ENCODE results near the gene TRIO. TPM values are rescaled to one million over a fixed set of nuclear protein-coding genes. Genes with fewer than 3 reads are reported as not detected.

The TRIO gene
- total and polyA plus RNA-seq, 2 of the 8 experiments (the other 6 are each of a cell fraction or from before 2014, with no cell fraction given): 35.1 to 69.1 TPM

DNA sequence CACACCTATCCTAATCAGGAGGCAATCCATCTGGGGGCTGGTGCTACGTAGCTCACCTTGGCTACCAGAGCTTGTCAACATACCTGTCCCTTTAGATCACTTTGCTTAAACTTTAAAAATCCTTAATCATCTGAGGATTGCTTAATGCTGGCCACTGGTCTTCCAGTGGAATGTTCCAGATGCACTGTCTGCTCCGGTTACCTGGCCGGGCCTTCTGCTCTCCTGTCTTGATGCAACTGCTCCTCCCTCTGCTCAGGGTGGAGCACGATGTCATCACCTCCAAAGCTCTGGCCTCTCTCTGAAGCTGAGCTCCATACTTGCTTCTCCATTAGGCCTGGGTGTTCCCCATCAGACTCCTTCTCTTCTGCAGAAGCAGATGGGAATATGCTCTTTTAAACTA, 331.9 kb downstream of the TRIO start:
- no peak overlapping the region for H3K56ac ChIP-seq (replicated peaks; ENCODE audit: insufficient read length, low read depth, low read length)
- H4K5ac ChIP-seq (ENCODE audit: insufficient read length, low read depth, low read length): no peak overlapping the region
- peaks cover 0 to 2% (median 0%) of the 10 kb centered on the region in 4 experiments; a peak in 1 of 7 replicates for H3K27me3 ChIP-seq (replicated peaks in 1 of 4; ENCODE audit: control insufficient read depth in 3 of 4, extremely low read depth in 1 of 4, insufficient read depth in 3 of 4, low read length in 3 of 4)
- no peak overlapping the region for H4K8ac ChIP-seq (ENCODE audit: extremely low read depth, insufficient read depth, low read length)
- TF ChIP-seq PHF8 (conservative IDR thresholded peaks at IDR 0.05; ENCODE audit: low read depth, low read length) (no peak), TEAD4 (IDR thresholded peaks at IDR 0.05; ENCODE audit: low read depth, low read length) (no peak), SRF (IDR thresholded peaks at IDR 0.05; ENCODE audit: low read depth, low read length) (no peak), BCL11A (IDR thresholded peaks at IDR 0.05; ENCODE audit: low read depth in 2 of 2, low read length in 2 of 2) (no peak), CEBPB (IDR thresholded peaks at IDR 0.05; ENCODE audit: low read depth, low read length) (no peak), HDAC2 (IDR thresholded peaks at IDR 0.05; ENCODE audit: borderline replicate concordance in 1 of 2, low read depth in 2 of 2, low read length in 2 of 2) (no peak), TAF1 (IDR thresholded peaks at IDR 0.05; ENCODE audit: low read depth, low read length) (no peak), SP4 (IDR thresholded peaks at IDR 0.05; ENCODE audit: low read length) (no peak), GTF2F1 (IDR thresholded peaks at IDR 0.05; ENCODE audit: borderline replicate concordance, low read depth, low read length) (no peak), RBBP5 (IDR thresholded peaks at IDR 0.05; ENCODE audit: borderline replicate concordance, low read depth, low read length) (no peak), RXRA (IDR thresholded peaks at IDR 0.05; ENCODE audit: insufficient read depth, low read depth, low read length) (no peak)
- TF ChIP-seq, protein P1, sequence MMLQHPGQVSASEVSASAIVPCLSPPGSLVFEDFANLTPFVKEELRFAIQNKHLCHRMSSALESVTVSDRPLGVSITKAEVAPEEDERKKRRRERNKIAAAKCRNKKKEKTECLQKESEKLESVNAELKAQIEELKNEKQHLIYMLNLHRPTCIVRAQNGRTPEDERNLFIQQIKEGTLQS (IDR thresholded peaks at IDR 0.05; ENCODE audit: insufficient read depth, low read depth, low read length): no peak
- H3K9ac ChIP-seq (replicated peaks in 1 of 4; ENCODE audit: extremely low read depth in 1 of 4, low read depth in 3 of 4, low read length in 3 of 4): no peak overlapping the region
- H3K23ac ChIP-seq (ENCODE audit: insufficient read length): no peak overlapping the region
- H3K4me2 ChIP-seq (ENCODE audit: insufficient read depth in 1 of 2, low read depth in 2 of 2, low read length in 2 of 2): no peak overlapping the region
- H2BK120ac ChIP-seq (replicated peaks; ENCODE audit: low read depth, low read length): no peak overlapping the region
- no peak overlapping the region for H3K4ac ChIP-seq (replicated peaks; ENCODE audit: insufficient read length, low read depth, low read length)
- no peak overlapping the region for H3K27ac ChIP-seq (ENCODE audit: low read depth, low read length)
- no peak overlapping the region for H4K91ac ChIP-seq (replicated peaks; ENCODE audit: insufficient read length, low read length)
- no peaks in the 10 kb centered on the region for H3K79me1 ChIP-seq (ENCODE audit: low read depth, low read length)
- ChIA-PET CTCF (ENCODE audit: partially characterized antibody) (interaction anchor here (0.9 to 2.6 kb wide), 6 partner anchors 30 to 173 kb away, joined by 3 to 9 read pairs (median 4); no protein-coding TSS in a partner anchor), POLR2A (ENCODE audit: partially characterized antibody) (no interaction called here)
- H2BK12ac ChIP-seq (ENCODE audit: low read depth, low read length): no peak overlapping the region
- H3K4me3 ChIP-seq (ENCODE audit: extremely low read depth in 1 of 4, insufficient read depth in 2 of 4, low read depth in 3 of 4, low read length in 4 of 4): no peak overlapping the region
- H3K14ac ChIP-seq (ENCODE audit: insufficient read length): no peak overlapping the region
- H2AFZ ChIP-seq (ENCODE audit: low read length): no peak overlapping the region
- no peaks in the 10 kb centered on the region for H3K9me3 ChIP-seq (ENCODE audit: insufficient read depth in 2 of 2, low read depth in 1 of 2, low read length in 1 of 2)
- FAIRE-seq (no peak), DNase-seq (ENCODE audit: low read depth in 1 of 2, low spot score in 2 of 2) (no peak)
- WGBS, 2 experiments (ENCODE audit: extremely low coverage in 1 of 2, insufficient coverage in 1 of 2, insufficient read length in 1 of 2, insufficient replicate concordance in 2 of 2, low coverage in 1 of 2, low lambda C conversion rate in 2 of 2, missing lambda C conversion rate in 1 of 2): 97% methylated on average over 4 of the region's 4 CpGs; no CpG with 5 or more reads in 1 of the 2 experiments
- no peaks in the 10 kb centered on the region for H3K79me2 ChIP-seq (ENCODE audit: control insufficient read depth in 1 of 2, insufficient read depth in 2 of 2, low read length in 2 of 2)
- no peaks in the 10 kb centered on the region for H4K20me1 ChIP-seq (replicated peaks in 1 of 2; ENCODE audit: control insufficient read depth in 1 of 2, insufficient read depth in 2 of 2, low read length in 2 of 2)
- H3K36me3 ChIP-seq (ENCODE audit: control insufficient read depth in 2 of 4, insufficient read depth in 4 of 4, low read length in 3 of 4): peaks cover 2 to 55% (median 20%) of the 10 kb centered on the region in 4 experiments; a peak in 7 of 8 replicates
- H2BK20ac ChIP-seq (ENCODE audit: low read length): no peak overlapping the region
- no peak overlapping the region for H2BK15ac ChIP-seq (ENCODE audit: low read length)
- no peak overlapping the region for H3K18ac ChIP-seq (ENCODE audit: extremely low read depth, low read length)
- no peak overlapping the region for H2BK5ac ChIP-seq (ENCODE audit: low read depth, low read length)
- no peak overlapping the region for H2AK5ac ChIP-seq (ENCODE audit: low read depth, low read length)
- no peaks in the 10 kb centered on the region for H3K4me1 ChIP-seq (replicated peaks in 1 of 4; ENCODE audit: control insufficient read depth in 3 of 4, insufficient read depth in 4 of 4, low read length in 3 of 4)
- no peaks in the 10 kb centered on the region for H3K23me2 ChIP-seq (ENCODE audit: low read depth, low read length)
